HUES6 (cell line): ENCODE results near the gene STAMBP.
A peak's percentile ranks its signal among the peaks of the same experiment; 100 is the strongest.

Experiments
- H3K27ac ChIP-seq: 2 replicates; pipeline ENCODE4 v1.7.0; 2013; ENCODE audit warnings: low read depth, mild to moderate bottlenecking, low read length, inconsistent platforms
- H3K27me3 ChIP-seq: 2 replicates; pipeline ENCODE4 v1.6.1; 2013; ENCODE audit warnings: low read length; ENCODE audit not compliant: control insufficient read depth, insufficient read depth
- H3K36me3 ChIP-seq: 2 replicates; pipeline ENCODE4 v1.6.1; 2013; ENCODE audit warnings: low read length; ENCODE audit not compliant: control insufficient read depth, insufficient read depth
- H3K4me1 ChIP-seq: 2 replicates; pipeline ENCODE4 v1.6.1; 2013; ENCODE audit warnings: low read length; ENCODE audit not compliant: control insufficient read depth, insufficient read depth
- H3K4me3 ChIP-seq: 2 replicates; pipeline ENCODE4 v1.5.1; 2013; ENCODE audit warnings: low read depth, low read length
- H3K9ac ChIP-seq: one replicate; pipeline ENCODE4 v1.6.1; 2013; ENCODE audit warnings: mild to moderate bottlenecking, low read length
- H3K9me3 ChIP-seq: 2 replicates; pipeline ENCODE4 v1.6.1; 2013; ENCODE audit warnings: low read depth, low read length; ENCODE audit not compliant: control insufficient read depth, insufficient read depth

Gene STAMBP

GRCh38 chr2:73822991-73823390 lies 5.8 kb upstream of the STAMBP start:
- H3K4me1 ChIP-seq: no peaks in the 10 kb centered on the region
- H3K27me3 ChIP-seq: no peaks in the 10 kb centered on the region; the same call in 1 of the 2 replicates
- no peak overlapping the region for H3K27ac ChIP-seq
- no peak overlapping the region for H3K4me3 ChIP-seq
- H3K9ac ChIP-seq: no peak overlapping the region
- H3K36me3 ChIP-seq: no peaks in the 10 kb centered on the region
- H3K9me3 ChIP-seq: no peaks in the 10 kb centered on the region

- Histone ChIP-seq H3K9me3 (no peaks in the 10 kb centered on the region), H3K4me3 (no peak overlapping the region), H3K27ac (no peak overlapping the region), H3K27me3 (no peaks in the 10 kb centered on the region; the same call in 1 of the 2 replicates), H3K9ac (no peak overlapping the region), H3K4me1 (no peaks in the 10 kb centered on the region), H3K36me3 (no peaks in the 10 kb centered on the region)
Measured at GRCh38 chr2:73823416-73823815, 5.3 kb upstream of the STAMBP start.

DNA sequence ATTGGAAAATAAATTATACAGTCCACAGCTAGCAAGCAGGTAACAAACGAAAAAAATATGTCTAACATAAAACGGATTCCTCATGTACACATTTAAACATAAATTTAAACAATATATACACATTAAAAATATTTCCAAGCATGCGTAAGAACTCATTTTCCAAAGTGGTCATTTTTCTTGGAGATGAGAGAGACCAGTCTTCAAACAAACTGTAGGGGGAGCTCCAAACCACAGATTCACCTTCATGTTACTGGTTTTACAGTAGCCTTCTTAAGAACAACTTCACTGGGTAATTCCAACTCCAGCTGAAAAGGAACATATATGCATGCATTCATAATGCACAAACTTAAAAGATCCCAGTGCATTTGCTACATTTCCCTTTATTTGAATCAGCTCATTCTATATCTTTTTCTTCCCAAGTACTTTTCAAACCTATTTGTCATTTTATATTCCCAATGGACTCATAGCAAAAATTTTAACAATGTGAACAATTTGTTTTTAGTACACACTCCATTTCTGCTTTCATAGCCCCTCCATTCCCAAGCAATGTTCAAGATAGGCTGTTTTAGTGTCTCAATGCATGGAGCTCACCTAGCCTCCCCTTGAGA lies 4.7 kb upstream of the STAMBP start:
- no peak overlapping the region for H3K27ac ChIP-seq
- no peaks in the 10 kb centered on the region for H3K9me3 ChIP-seq
- no peak overlapping the region for H3K4me3 ChIP-seq
- H3K36me3 ChIP-seq: no peaks in the 10 kb centered on the region
- H3K9ac ChIP-seq: no peak overlapping the region
- no peaks in the 10 kb centered on the region for H3K4me1 ChIP-seq
- no peaks in the 10 kb centered on the region; the same call in 1 of the 2 replicates for H3K27me3 ChIP-seq

GRCh38 chr2:73825408-73825807 lies 3.4 kb upstream of the STAMBP start:
- Histone ChIP-seq H3K4me3 (no peak overlapping the region), H3K36me3 (no peaks in the 10 kb centered on the region), H3K9ac (no peak overlapping the region), H3K27me3 (no peaks in the 10 kb centered on the region; the same call in 1 of the 2 replicates), H3K9me3 (no peaks in the 10 kb centered on the region), H3K27ac (no peak overlapping the region), H3K4me1 (peaks cover 9% of the 10 kb centered on the region; the same call in 1 of the 2 replicates)

GRCh38 chr2:73827018-73827417 lies 1.7 kb upstream of the STAMBP start:
- Histone ChIP-seq H3K27me3 (no peaks in the 10 kb centered on the region), H3K9me3 (no peaks in the 10 kb centered on the region), H3K27ac (no peak overlapping the region), H3K36me3 (peaks cover 12% of the 10 kb centered on the region), H3K4me3 (no peak overlapping the region), H3K4me1 (peaks cover 10% of the 10 kb centered on the region; the same call in 1 of the 2 replicates), H3K9ac (no peak overlapping the region)

DNA sequence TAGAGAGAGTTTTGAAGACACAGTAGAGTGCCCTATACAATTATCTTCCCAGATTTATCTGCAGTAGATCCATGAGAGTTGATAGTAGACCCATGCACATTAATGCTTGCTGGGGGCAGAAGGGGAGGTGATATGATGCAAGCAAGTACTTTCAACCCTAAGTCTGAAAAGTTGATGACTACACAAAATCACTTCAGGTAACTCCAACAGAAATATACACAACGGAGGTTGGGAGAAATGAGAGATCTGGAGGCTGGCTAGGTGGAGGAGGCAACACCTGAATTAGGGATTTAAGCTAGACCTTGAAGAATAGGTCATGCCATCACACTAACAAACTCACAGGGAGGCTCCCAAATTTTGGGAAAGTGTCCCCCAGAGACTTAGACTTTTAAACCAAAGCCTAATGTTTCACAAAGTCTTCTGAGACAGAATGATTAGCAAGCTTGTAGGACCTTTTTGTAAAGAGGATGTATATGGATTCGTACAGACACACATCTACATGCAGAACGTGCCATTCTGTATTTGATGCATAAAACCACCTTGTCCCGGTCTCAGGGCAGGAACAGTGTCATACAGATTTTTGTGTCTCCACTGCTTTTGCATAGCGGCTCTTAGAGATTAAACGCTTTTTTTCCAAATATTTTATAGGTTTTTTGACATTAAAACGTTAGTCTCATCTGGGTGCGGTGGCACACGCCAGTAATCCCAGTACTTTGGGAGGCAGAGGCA lies 937 bp upstream of the STAMBP start:
- Histone ChIP-seq H3K36me3 (peaks cover 17% of the 10 kb centered on the region), H3K4me3 (peak overlapping the region; percentile 91), H3K27me3 (no peaks in the 10 kb centered on the region), H3K4me1 (peaks cover 12% of the 10 kb centered on the region; the same call in 1 of the 2 replicates), H3K9me3 (no peaks in the 10 kb centered on the region), H3K9ac (no peak overlapping the region), H3K27ac (no peak overlapping the region)

DNA sequence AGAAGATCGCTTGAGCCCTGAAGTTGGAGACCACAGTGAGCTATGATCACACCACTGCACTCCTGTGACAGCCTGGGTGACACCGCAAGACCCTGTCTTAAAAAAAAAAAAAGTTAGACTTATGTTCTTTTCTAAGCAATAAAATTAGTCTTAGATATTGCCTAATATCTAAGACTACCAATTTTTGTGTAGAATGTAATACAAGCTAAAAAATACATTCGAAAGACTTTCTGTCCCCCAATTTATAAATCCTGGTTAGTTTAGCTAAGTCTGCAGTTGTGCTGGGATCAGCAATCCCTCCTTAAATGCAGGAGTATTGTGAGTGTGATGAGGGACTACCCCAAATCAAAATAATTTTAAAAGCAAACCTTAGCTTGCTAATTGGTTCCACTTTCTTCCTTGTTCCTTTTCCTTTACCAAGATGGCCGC lies 358 bp upstream of the STAMBP start:
- Histone ChIP-seq H3K9me3 (no peaks in the 10 kb centered on the region), H3K4me1 (peaks cover 13% of the 10 kb centered on the region; the same call in 1 of the 2 replicates), H3K27me3 (no peaks in the 10 kb centered on the region), H3K4me3 (peak overlapping the region; percentile 91), H3K27ac (no peak overlapping the region), H3K36me3 (peaks cover 23% of the 10 kb centered on the region), H3K9ac (peak overlapping the region; percentile 39)

GRCh38 chr2:73830871-73831401 lies 2.2 kb downstream of the STAMBP start:
- no peak overlapping the region for H3K27ac ChIP-seq
- no peaks in the 10 kb centered on the region for H3K9me3 ChIP-seq
- H3K36me3 ChIP-seq: peaks cover 37% of the 10 kb centered on the region
- no peak overlapping the region for H3K4me3 ChIP-seq
- H3K4me1 ChIP-seq: peaks cover 13% of the 10 kb centered on the region; the same call in 1 of the 2 replicates
- H3K9ac ChIP-seq: no peak overlapping the region
- H3K27me3 ChIP-seq: no peaks in the 10 kb centered on the region

GRCh38 chr2:73832930-73833329 lies 4.2 kb downstream of the STAMBP start:
- Histone ChIP-seq H3K27me3 (no peaks in the 10 kb centered on the region), H3K4me1 (peaks cover 13% of the 10 kb centered on the region; the same call in 1 of the 2 replicates), H3K9ac (peak overlapping the region; percentile 17), H3K27ac (peak overlapping the region; percentile 78; the same call in 1 of the 2 replicates), H3K4me3 (no peak overlapping the region), H3K36me3 (peaks cover 49% of the 10 kb centered on the region), H3K9me3 (no peaks in the 10 kb centered on the region)

- H3K4me3 ChIP-seq: no peak overlapping the region
- no peak overlapping the region for H3K9ac ChIP-seq
- 0 out of 2 replicates have a peak, but pooled peaks cover 4% of the 10 kb centered on the region for H3K4me1 ChIP-seq
- H3K27ac ChIP-seq: no peak overlapping the region; the same call in 1 of the 2 replicates
- H3K9me3 ChIP-seq: no peaks in the 10 kb centered on the region
- no peaks in the 10 kb centered on the region for H3K27me3 ChIP-seq
- peaks cover 50% of the 10 kb centered on the region for H3K36me3 ChIP-seq
Measured at GRCh38 chr2:73836141-73836943, 7.6 kb downstream of the STAMBP start.
